Transverse colon (tissue), 4 donors: ENCODE data around the gene KNCN. TPM values are rescaled to one million over a fixed set of nuclear protein-coding genes. Genes with fewer than 3 reads are reported as not detected.

Experiments
- DNase-seq: peaks from one replicate; pipeline ENCODE4 v3.0.0-alpha.2; 2019
- H3K27ac ChIP-seq, 4 donors: fragments of 200-600 bp; sonication (generic); 2 replicates each; pipeline ENCODE4 v1.5.1; 2016 to 2018; ENCODE audit warnings: inconsistent platforms in 4 of 4
- H3K27me3 ChIP-seq: fragments of 200-600 bp; sonication (generic); 2 replicates; pipeline ENCODE4 v1.5.1; 2017; ENCODE audit warnings: inconsistent platforms
- H3K36me3 ChIP-seq, 4 donors: fragments of 200-600 bp; sonication (generic); 2 replicates each; pipeline ENCODE4 v1.5.1; 2017 to 2019; ENCODE audit warnings: inconsistent platforms in 4 of 4
- H3K4me1 ChIP-seq, 4 donors: fragments of 200-600 bp; sonication (generic); 2 replicates each; pipeline ENCODE4 v1.5.1; 2017 to 2020; ENCODE audit warnings: inconsistent platforms in 4 of 4
- H3K4me3 ChIP-seq, 4 donors: fragments of 200-600 bp; sonication (generic); 1 replicate in 1 of 4; 2 replicates in 3 of 4; pipeline versions ENCODE4 v1.5.1 to v1.6.1; 2017 to 2019; ENCODE audit warnings: inconsistent platforms in 4 of 4
- H3K9me3 ChIP-seq, 2 donors: fragments of 200-600 bp; sonication (generic); 2 replicates each; pipeline ENCODE4 v1.5.1; 2017 to 2019; ENCODE audit warnings: inconsistent platforms in 2 of 2
- EP300 ChIP-seq: sonication (generic); formaldehyde crosslinking; IDR thresholded peaks from one replicate; pipeline ENCODE4 v1.6.1; 2017; ENCODE audit warnings: antibody characterized with exemption, low read depth
- POLR2A ChIP-seq: fragments of 450-650 bp; IDR thresholded peaks from one replicate; pipeline ENCODE4 v1.6.1; 2016; ENCODE audit warnings: antibody characterized with exemption, mild to moderate bottlenecking, moderate library complexity
- POLR2AphosphoS5 ChIP-seq, 3 donors: sonication (generic); formaldehyde crosslinking; IDR thresholded peaks; one replicate each; pipeline ENCODE4 v1.6.1; 2016; ENCODE audit warnings: antibody characterized with exemption in 3 of 3
- WGBS, 2 donors: methylation state at CpG; one replicate each; pipeline ENCODE4 v1.1.5; 2018; ENCODE audit warnings: low coverage in 1 of 2; 5-methylcytosine and 5-hydroxymethylcytosine counted together
- in situ Hi-C, 4 donors: fragments of 200-750 bp; cut with MboI; loops; one replicate each; pipeline versions ENCODE4 v1.15.0 to v1.15.1; 2017; ENCODE audit warnings: low sequenced_read_pairs in 3 of 4, low pct_ligation_motif_present in 1 of 4, low pct_unique_long_range_greater_than_20kb in 1 of 4
- intact Hi-C: fragments of 100-400 bp; cut with DNase I; formaldehyde crosslinking; loops from one replicate; pipeline ENCODE4 v1.15.1; 2023; ENCODE audit warnings: low total_unique reads
- total RNA-seq, 4 donors: library from RNA; depleted of rRNA; stranded (reverse); fragments of >200 nt; gene quantifications; one replicate each; pipeline ENCODE4 v1.1.0, GENCODE V29; 2016
- TF ChIP-seq, protein P1 (sequence below), 5 experiments: fragments of 200-600 bp in 3 of 5; fragments of 450-650 bp in 2 of 5; sonication (generic) in 3 of 5; IDR thresholded peaks; 1 replicate in 2 of 5; 2 replicates in 3 of 5; pipeline ENCODE4 v1.5.1; 2016 to 2017; ENCODE audit warnings: antibody characterized with exemption in 5 of 5, inconsistent platforms in 3 of 5, mild to moderate bottlenecking in 2 of 5, moderate library complexity in 1 of 5

The KNCN gene
- total RNA-seq, 4 donors from 2014 or later = not detected

DNA sequence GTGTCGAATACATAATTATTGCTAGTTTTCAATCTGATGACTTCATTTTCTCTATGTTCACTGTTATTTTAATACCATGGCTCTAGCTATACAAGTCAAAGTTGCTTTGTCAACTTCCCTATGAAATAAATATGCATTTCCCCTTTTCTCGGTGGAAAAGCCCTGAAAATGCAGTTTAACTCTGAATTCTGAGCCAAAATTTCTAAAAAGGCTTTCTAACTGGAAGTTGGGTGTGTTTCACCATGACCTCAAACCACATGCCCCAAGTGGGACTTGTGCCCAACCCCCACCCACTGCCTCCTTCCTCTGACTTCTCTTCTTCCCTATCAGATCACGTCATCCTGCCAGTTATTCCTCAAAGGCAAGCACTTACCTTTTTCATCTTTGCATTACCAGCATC, 43.7 kb upstream of the KNCN start:
- TF ChIP-seq POLR2AphosphoS5 (IDR thresholded peaks at IDR 0.05) (no peak), POLR2A (no peak), EP300 (no peak)
- TF ChIP-seq, protein P1, sequence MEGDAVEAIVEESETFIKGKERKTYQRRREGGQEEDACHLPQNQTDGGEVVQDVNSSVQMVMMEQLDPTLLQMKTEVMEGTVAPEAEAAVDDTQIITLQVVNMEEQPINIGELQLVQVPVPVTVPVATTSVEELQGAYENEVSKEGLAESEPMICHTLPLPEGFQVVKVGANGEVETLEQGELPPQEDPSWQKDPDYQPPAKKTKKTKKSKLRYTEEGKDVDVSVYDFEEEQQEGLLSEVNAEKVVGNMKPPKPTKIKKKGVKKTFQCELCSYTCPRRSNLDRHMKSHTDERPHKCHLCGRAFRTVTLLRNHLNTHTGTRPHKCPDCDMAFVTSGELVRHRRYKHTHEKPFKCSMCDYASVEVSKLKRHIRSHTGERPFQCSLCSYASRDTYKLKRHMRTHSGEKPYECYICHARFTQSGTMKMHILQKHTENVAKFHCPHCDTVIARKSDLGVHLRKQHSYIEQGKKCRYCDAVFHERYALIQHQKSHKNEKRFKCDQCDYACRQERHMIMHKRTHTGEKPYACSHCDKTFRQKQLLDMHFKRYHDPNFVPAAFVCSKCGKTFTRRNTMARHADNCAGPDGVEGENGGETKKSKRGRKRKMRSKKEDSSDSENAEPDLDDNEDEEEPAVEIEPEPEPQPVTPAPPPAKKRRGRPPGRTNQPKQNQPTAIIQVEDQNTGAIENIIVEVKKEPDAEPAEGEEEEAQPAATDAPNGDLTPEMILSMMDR (IDR thresholded peaks at IDR 0.05) = no peak
- Histone ChIP-seq H3K4me3 (no peak overlapping the region), H3K27ac (peak overlapping the region; percentile 16 to 57 (median 41)), H3K9me3 (no peaks in the 10 kb centered on the region), H3K4me1 (peaks cover 0 to 26% (median 9%) of the 10 kb centered on the region in 4 donors), H3K27me3 (no peaks in the 10 kb centered on the region), H3K36me3 (peaks cover 0 to 30% (median 4%) of the 10 kb centered on the region in 4 donors)
- WGBS, 2 donors = 65 to 72% methylated on average over 3 of the region's 3 CpGs
- in situ Hi-C loops = no loop called here
- peak; percentile 57 for DNase-seq
- intact Hi-C loops = no loop called here

DNA sequence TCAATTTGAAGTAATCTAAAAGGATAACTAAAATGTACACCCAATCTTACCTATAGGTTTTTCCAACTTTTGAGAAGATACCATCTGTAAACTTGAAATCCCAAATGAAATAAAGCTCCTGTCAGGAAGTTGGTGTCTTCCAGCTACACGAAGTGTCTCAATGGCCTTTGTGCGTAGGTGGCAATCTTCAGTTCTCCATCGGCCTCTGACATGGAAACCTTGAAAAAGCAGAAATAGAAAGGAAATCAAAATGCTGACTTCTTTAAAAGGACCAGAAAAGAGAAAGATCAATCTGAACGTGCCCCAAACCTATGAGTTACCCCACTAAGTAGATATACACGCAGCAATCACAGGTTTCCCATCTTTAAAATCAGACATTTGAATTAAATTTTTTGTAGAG, 42.6 kb upstream of the KNCN start:
- peaks cover 0 to 30% (median 4%) of the 10 kb centered on the region in 4 donors for H3K36me3 ChIP-seq
- 90% methylated on average over 3 to 5 of the region's 5 CpGs for WGBS, 2 donors
- peak overlapping the region in 3 of 4 donors; percentile 29 to 57 (median 45) for H3K27ac ChIP-seq

DNA sequence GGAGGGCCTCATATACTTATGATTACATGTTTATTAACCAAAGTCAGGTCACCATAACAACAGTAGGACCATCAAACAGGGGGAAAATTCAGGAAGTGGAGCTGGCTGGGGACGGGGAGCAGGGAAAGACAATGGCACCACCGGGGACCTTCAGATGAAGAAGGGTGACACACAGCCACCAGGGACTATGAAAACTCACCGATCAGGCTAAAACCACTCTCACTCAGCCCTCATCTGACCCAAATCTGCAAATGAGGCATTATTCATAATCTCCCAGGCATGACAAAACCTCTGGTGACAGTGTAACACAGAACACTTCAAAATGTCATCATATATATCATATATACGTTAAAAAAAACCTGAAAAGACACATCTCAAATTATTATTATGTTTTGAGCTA, 41.4 kb upstream of the KNCN start:
- Histone ChIP-seq H3K27me3 (no peaks in the 10 kb centered on the region), H3K4me3 (no peak overlapping the region), H3K9me3 (no peaks in the 10 kb centered on the region), H3K4me1 (peaks cover 0 to 10% (median 0%) of the 10 kb centered on the region in 4 donors), H3K36me3 (peaks cover 0 to 30% (median 4%) of the 10 kb centered on the region in 4 donors), H3K27ac (no peak overlapping the region)
- intact Hi-C loops (no loop called here), in situ Hi-C loops (no loop called here)
- WGBS, 2 donors = 80 to 84% methylated on average over 2 to 4 of the region's 4 CpGs
- TF ChIP-seq, protein P1 (IDR thresholded peaks at IDR 0.05) = no peak
- TF ChIP-seq EP300 (no peak), POLR2A (no peak), POLR2AphosphoS5 (IDR thresholded peaks at IDR 0.05) (no peak)
- no peak for DNase-seq

More for the DNA sequence above, 42.6 kb upstream of the KNCN start:
- Histone ChIP-seq H3K4me3 (no peak overlapping the region), H3K27me3 (no peaks in the 10 kb centered on the region), H3K4me1 (peaks cover 0 to 15% (median 6%) of the 10 kb centered on the region in 4 donors), H3K9me3 (no peaks in the 10 kb centered on the region)
- in situ Hi-C loops (no loop called here), intact Hi-C loops (no loop called here)
- no peak for TF ChIP-seq POLR2A
- no peak for DNase-seq

DNA sequence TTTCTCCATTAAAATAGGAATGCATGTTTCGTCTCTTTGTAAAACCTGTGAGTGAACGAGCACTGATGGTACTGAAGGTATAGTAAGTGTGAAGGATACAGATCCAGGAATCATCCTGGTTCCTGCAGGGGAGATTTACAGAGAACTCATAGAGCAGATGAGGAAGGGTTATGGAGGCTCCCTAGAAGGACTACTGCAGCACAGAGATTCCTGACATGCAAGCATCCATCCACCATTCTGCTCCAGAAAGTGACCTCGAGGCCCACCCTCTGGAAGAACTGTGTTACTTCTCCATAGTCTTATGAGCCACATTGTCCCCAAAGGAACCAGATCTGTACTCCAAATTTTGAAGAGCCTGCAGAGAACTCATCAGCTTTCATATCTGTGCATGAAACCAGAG, 38.1 kb upstream of the KNCN start:
- Histone ChIP-seq H3K36me3 (peaks cover 0 to 24% (median 4%) of the 10 kb centered on the region in 4 donors), H3K27ac (no peak overlapping the region), H3K9me3 (no peaks in the 10 kb centered on the region), H3K27me3 (no peaks in the 10 kb centered on the region), H3K4me3 (no peak overlapping the region), H3K4me1 (no peaks in the 10 kb centered on the region)
- intact Hi-C loops = no loop called here
- in situ Hi-C loops = no loop called here
- WGBS, 2 donors = 92 to 94% methylated on average over 3 of the region's 3 CpGs
- TF ChIP-seq EP300 (no peak), POLR2AphosphoS5 (IDR thresholded peaks at IDR 0.05) (no peak), POLR2A (no peak)
- TF ChIP-seq, protein P1 (IDR thresholded peaks at IDR 0.05) = no peak
- no peak for DNase-seq

DNA sequence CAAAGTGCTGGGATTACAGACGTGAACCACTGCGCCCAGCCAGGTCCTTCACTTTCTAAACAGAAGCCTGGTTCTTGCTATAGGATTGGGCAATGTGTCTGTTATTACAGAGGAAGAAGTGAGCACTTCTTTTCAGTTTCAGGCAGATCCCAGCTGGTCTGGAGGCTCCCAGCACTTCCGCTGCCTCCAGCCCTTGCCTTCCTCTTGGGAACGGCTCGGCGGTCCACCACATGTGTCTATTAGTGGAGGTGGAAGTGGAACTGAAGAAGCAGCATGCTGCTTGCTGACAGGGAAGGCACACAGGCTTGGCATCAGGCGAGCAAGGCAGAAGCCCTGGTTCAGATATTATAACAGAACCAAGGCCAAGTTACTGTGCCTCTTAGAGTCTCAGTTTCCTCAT, 35.6 kb upstream of the KNCN start:
- intact Hi-C loops = no loop called here
- no peak for TF ChIP-seq POLR2A
- Histone ChIP-seq H3K36me3 (peaks cover 0 to 20% (median 7%) of the 10 kb centered on the region in 4 donors), H3K9me3 (no peaks in the 10 kb centered on the region), H3K4me3 (no peak overlapping the region), H3K4me1 (no peaks in the 10 kb centered on the region), H3K27ac (no peak overlapping the region), H3K27me3 (no peaks in the 10 kb centered on the region)
- in situ Hi-C loops = no loop called here
- WGBS, 2 donors = 86% methylated on average over 7 of the region's 7 CpGs; no CpG with 5 or more reads in 1 of the 2 donors
- peak; percentile 36 for DNase-seq
